NCI-H345 treated with DMSO at 0.1 percent for 48 hours (cell line): Measurements from ENCODE around the gene TICAM2.

ENCODE experiments used
- DNase-seq: peaks from one replicate; lab custom pipeline; 2025; ENCODE audit not compliant: unreplicated experiment; lab: John Stamatoyannopoulos, UW

The TICAM2 gene

GRCh38 chr5:115541611-115542010 is 60.7 kb downstream of the TICAM2 start:
- DNase-seq: no peak

GRCh38 chr5:115535479-115536035 is 66.7 kb downstream of the TICAM2 start:
- no peak for DNase-seq

- no peak for DNase-seq
Measured at GRCh38 chr5:115532517-115532916, 69.8 kb downstream of the TICAM2 start.

- DNase-seq: no peak
Measured at GRCh38 chr5:115531787-115532367, 70.4 kb downstream of the TICAM2 start.

GRCh38 chr5:115531380-115531779 is 70.9 kb downstream of the TICAM2 start:
- DNase-seq: no peak

GRCh38 chr5:115530426-115530825 is 71.9 kb downstream of the TICAM2 start:
- DNase-seq: no peak
